Bronchial epithelial cell (primary cell): Measurements from ENCODE around the gene PRSS23. TPM values are rescaled to one million over a fixed set of nuclear protein-coding genes. Genes with fewer than 3 reads are reported as not detected.

Experiments used
- DNase-seq: peaks from one replicate; pipeline ENCODE4 v3.0.0-alpha.2; 2010; ENCODE audit warnings: low read depth
- FAIRE-seq: peaks from 2 replicates; lab custom pipeline; 2011; peaks lifted over from hg19 to GRCh38; lab: Jason Lieb, UNC
- H3K27me3 ChIP-seq: 2 replicates; pipeline ENCODE4 v1.5.1; 2011; ENCODE audit warnings: low read length; ENCODE audit not compliant: control insufficient read depth, insufficient read depth
- H3K36me3 ChIP-seq: 2 replicates; pipeline ENCODE4 v1.5.1; 2011; ENCODE audit warnings: low read length; ENCODE audit not compliant: control insufficient read depth, insufficient read depth
- H3K4me3 ChIP-seq: 2 replicates; pipeline ENCODE4 v1.5.1; 2011; ENCODE audit warnings: mild to moderate bottlenecking, low read depth, low read length, control low read depth
- CTCF ChIP-seq: IDR thresholded peaks from 2 replicates; pipeline ENCODE4 v1.5.1; 2011; ENCODE audit warnings: mild to moderate bottlenecking, moderate library complexity, low read length, control low read depth, inconsistent platforms; ENCODE audit not compliant: insufficient read depth, severe bottlenecking
- total RNA-seq: library from RNA; depleted of rRNA; stranded (reverse); fragments of >200 nt; gene quantifications from 2 replicates; pipeline ENCODE4 v1.2.1, GENCODE V29; 2014

PRSS23 gene
- total RNA-seq, 1 donor from 2014 or later = 75.0 TPM

- no peak overlapping the region for H3K4me3 ChIP-seq
- FAIRE-seq (no peak), DNase-seq (no peak)
- H3K27me3 ChIP-seq = no peaks in the 10 kb centered on the region
- no peaks in the 10 kb centered on the region for H3K36me3 ChIP-seq
- TF ChIP-seq CTCF = no peak
Measured at GRCh38 chr11:86784241-86784681, 16.1 kb upstream of the PRSS23 start.

- DNase-seq = no peak
- FAIRE-seq = no peak
- H3K4me3 ChIP-seq = no peak overlapping the region
- TF ChIP-seq CTCF = no peak
- no peaks in the 10 kb centered on the region for H3K27me3 ChIP-seq
- H3K36me3 ChIP-seq = no peaks in the 10 kb centered on the region
Measured at GRCh38 chr11:86785576-86785975, 14.8 kb upstream of the PRSS23 start.

- no peak overlapping the region for H3K4me3 ChIP-seq
- FAIRE-seq (no peak), DNase-seq (no peak)
- TF ChIP-seq CTCF = no peak
- no peaks in the 10 kb centered on the region for H3K36me3 ChIP-seq
- H3K27me3 ChIP-seq = no peaks in the 10 kb centered on the region
Measured at GRCh38 chr11:86787018-86787536, 13.3 kb upstream of the PRSS23 start.

- no peaks in the 10 kb centered on the region for H3K36me3 ChIP-seq
- no peak overlapping the region for H3K4me3 ChIP-seq
- peak; percentile 66 for DNase-seq
- TF ChIP-seq CTCF = no peak
- no peaks in the 10 kb centered on the region for H3K27me3 ChIP-seq
- no peak for FAIRE-seq
Measured at GRCh38 chr11:86787656-86788055, 12.7 kb upstream of the PRSS23 start.

GRCh38 chr11:86790195-86790725 is 10.1 kb upstream of the PRSS23 start:
- Histone ChIP-seq H3K27me3 (no peaks in the 10 kb centered on the region), H3K4me3 (no peak overlapping the region), H3K36me3 (no peaks in the 10 kb centered on the region)
- FAIRE-seq (no peak), DNase-seq (no peak)
- no peak for TF ChIP-seq CTCF
